ENCODE results near the gene ATR.
"Not testable (repeated sequence)": the region's sequence is repeated elsewhere in the genome, so short reads cannot be mapped to it uniquely, and the experiment has no call there.

The ATR gene

GRCh38 chr3:142592268-142592667, 13.7 kb upstream of the ATR start:
- DNase-seq = not testable (repeated sequence)

GRCh38 chr3:142588703-142589102, 10.2 kb upstream of the ATR start:
- DNase-seq = no peak

DNA sequence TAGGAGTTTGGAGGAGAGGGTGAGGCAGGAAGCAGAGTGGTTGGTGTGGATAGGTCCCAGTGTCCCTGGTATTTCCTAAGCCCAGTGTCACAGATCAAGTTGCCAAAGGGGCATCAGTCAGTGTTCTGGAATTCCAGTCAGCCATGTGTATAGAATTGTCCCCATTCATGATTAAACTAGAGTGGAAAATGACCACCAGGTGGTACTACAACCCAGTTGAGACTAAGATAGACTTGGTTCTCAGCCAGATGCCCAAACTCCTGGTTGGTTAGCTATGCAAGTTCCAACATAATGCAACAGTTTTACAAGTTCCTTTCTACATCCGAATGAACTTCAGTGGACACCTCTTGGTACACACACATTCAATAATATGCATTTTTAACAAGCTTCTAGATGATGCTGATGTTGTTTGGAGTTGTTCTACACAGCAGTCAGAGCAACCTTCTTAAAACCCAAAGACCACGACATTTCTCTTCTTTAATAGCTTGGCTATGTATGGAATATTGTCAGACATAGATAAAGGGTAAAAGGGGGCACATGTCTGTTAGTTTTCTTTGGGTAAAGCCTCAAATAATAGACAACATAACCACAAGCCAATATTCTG, 8.4 kb upstream of the ATR start:
- DNase-seq = peak; percentile 37

DNA sequence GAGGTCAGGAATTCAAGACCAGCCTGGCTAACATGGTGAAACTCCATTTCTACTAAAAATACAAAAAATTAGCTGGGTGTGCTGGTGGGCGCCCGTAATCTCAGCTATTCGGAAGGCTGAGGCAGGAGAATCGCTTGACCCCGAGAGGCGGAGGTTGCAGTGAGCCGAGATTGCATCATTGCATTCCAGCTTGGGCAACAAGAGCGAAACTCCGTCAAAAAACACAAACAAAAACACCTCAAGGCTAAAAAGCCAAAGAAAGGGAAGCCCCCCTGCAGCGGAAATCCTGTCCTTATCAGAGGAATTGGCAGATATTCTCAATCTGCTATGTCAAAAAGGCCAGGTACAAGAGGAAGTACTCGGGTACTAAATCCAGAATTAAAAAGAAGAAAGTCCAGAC, 2.5 kb upstream of the ATR start:
- not testable (repeated sequence) for DNase-seq

GRCh38 chr3:142580061-142580423, 1.5 kb upstream of the ATR start:
- DNase-seq = no peak

- DNase-seq = no peak
Measured at GRCh38 chr3:142577696-142578328, 721 bp downstream of the ATR start.

GRCh38 chr3:142576792-142577191, 1.7 kb downstream of the ATR start:
- no peak for DNase-seq

GRCh38 chr3:142574665-142575064, 3.9 kb downstream of the ATR start:
- no peak for DNase-seq

DNA sequence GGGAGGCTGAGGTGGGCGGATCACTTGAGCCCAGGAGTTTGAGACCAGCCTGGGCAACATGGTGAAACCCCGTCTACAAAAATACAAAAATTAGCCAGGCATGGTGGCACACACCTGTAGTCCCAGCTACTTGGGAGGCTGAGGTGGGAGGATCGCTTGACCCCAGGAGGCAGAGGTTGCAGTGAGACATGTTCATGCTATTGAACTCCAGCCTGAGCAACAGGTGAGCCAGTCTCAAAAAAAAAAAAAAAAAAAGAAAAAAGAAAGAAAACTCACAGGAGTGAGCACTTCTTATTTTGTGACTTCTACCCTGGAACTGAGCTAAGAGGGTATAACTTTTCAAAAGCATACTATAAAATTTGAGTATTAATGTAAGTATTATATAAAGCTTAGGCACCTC, 4.3 kb downstream of the ATR start:
- not testable (repeated sequence) for DNase-seq

- not testable (repeated sequence) for DNase-seq
Measured at GRCh38 chr3:142569422-142569821, 9.1 kb downstream of the ATR start.

- DNase-seq = no peak
Measured at GRCh38 chr3:142568393-142569017, 10.0 kb downstream of the ATR start.

- DNase-seq = no peak
Measured at GRCh38 chr3:142566096-142566495, 12.4 kb downstream of the ATR start.

DNA sequence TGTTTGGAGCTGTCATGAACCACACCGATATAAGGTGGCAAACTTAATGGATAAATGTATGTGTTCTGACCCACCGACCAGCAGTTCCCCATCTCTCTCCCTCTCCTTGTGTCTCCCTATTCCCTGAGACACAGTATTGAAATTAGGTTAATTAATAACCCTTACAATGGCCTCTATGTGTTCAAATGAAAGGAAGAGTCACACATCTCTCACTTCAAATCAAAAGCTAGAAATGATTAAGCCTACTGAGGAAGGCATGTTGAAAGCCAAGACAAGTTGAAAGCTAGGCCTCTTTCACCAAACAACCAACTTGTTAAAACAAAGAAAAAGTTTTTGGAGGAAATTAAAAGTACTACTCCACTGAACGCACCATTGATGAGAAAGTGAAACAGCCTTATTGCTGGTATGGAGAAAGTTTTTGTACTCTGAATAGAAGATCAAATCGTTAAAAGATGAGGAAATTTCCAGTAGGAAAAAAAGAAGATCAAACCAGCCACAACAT, 15.0 kb downstream of the ATR start:
- DNase-seq = no peak

- DNase-seq = no peak
Measured at GRCh38 chr3:142560118-142560517, 18.4 kb downstream of the ATR start.

DNA sequence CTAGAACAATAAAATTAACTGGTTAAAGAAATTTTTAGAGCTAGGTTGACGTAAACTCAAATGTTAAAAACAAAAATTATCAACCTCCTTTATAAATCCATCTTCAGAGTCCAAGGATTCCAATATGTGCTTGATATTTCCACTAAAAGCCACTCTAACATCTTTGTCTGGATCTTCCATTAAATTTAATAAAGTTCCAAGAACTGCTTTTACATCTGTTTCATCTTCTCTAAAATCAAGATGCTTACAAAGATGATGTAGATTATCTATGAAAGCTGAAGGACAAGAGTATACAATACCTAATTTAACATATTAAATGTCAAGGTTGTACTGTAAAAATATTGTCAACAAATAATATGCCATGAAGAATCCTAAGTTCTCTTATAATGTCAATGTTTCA, 24.8 kb downstream of the ATR start:
- DNase-seq = no peak

DNA sequence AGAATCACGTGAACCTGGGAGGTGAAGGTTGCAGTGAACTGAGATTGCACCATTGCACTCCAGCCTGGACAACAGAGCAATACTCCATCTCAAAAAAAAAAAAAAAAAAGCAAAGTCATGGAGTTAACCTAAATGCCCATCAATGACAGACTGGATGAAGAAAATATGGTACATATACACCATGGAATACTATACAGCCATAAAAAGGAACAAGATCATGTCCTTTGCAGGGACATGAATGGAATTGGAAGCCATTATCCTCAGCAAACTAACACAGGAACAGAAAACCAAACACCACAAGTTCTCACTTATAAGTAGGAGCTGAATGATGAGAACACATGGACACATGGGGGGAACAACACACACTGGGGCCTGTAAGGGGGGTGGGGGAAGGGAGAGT, 26.0 kb downstream of the ATR start:
- DNase-seq = not testable (repeated sequence)

DNA sequence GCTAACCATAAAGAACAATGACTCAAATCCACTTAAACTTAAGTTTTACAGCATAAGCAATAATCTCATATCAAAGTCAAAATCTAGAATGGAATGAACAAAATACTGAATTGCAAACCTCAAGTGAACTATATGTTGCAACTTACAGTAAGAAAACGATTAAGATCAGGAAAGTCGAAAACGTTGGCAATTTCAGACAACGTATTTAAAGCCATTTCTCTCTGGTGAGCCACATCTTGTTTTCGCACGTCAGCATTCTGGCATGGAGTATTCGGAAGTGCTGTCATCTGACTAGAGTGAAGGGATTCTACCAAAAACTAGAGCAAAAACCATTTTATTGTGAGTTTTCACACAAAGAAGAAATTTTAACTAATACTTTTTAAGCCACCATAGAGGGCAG, 28.5 kb downstream of the ATR start:
- DNase-seq = no peak

DNA sequence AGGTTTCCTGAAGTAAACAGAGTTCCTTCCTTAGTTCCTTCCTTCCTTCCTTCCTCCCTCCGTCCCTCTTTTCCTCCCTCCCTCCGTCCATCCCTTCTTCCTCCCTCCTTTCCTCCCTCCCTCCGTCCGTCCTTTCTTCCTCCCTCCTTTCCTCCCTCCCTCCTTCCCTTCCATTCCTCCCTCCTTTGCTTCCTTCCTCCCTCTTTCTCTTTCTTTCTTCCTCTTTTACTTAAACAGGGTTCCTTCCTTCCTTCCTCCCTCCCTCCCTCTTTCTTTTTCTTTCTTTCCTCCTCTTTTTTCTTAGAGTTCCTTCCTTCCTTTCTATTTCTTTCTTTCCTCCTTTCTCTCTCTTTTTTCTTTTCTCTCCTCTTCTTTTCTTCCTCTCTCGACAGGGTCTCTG, 35.2 kb downstream of the ATR start:
- no peak for DNase-seq

- DNase-seq = no peak
Measured at GRCh38 chr3:142542054-142542453, 36.5 kb downstream of the ATR start.

- no peak for DNase-seq
Measured at GRCh38 chr3:142536519-142536918, 42.0 kb downstream of the ATR start.

GRCh38 chr3:142534543-142534942, 44.0 kb downstream of the ATR start:
- no peak for DNase-seq

DNA sequence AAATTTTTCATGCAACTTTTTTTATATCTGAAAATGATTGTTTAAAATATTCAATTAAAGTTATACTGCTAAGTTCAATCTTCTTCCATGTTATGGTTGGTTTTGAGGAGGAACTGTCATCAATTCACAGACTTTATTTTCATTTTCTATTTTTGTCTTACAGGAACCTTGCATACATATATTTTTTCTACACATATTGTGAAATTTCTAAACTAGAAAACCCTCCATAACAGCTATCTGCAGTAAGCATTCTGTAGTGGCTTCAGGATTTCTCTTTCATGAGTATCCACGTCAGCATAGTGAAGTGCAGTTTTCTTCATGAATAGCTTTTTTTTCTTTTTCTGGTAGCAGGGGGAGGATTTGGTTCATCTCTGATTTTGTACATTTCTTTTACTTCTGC, 48.2 kb downstream of the ATR start:
- no peak for DNase-seq

DNA sequence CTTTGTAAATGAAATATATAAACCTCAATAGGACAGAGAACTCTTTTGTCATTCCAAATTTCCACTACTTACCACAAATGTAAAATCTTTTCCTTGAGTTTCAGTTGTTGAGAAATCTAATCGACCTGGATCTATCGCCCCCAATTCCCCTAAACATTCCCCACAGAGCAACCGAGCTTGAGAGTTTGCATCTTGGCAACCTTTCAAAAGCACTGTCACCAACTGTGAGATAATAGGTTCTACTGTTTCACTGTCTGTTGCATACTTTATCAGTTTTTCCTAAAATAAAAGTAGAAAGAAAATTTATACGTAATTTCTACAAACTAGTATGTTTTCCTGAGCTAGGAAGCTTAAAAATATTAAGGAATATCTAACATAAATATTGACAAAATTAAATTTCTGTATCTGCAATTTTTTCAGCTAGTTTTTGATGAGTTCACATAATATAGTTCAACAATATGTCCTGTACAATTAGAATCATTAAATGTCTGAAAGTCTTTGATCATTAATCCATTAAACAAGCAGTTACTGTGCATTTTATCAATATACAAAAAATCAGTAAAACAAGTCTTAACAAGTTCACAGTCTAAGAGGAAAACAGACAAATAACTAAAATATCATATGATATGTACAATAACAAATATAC, 54.5 kb downstream of the ATR start:
- DNase-seq = no peak

DNA sequence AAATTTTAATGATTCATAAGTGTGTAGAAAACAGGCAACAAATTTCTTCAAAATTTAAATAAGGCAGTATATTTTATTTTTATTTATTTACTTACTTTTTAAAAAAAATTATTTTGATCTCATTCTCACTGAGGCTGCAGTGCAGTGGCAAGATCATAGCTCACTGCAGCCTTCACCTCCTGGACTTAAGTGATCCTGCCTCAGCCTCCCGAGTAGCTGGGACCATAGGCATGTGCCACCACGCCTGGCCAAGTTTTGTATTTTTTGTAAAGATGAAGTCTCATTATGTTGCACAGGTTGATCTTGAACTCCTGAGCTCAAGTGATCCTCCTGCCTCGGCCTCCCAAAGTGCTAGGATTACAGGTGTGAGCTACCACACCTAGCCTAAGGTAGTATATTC, 69.5 kb downstream of the ATR start:
- no peak for DNase-seq

Measured in NCI-H1048 (cell line).